GM12878 (cell line): ENCODE data around the gene ARHGAP6. TPM values are rescaled to one million over a fixed set of nuclear protein-coding genes. Genes with fewer than 3 reads are reported as not detected.

ENCODE experiments used
- ATAC-seq: fragments of 200-7000 bp; cut with Tn5 transposase; 3 replicates; pipeline ENCODE4 v1.9.1; 2020; ENCODE audit warnings: mild to moderate bottlenecking, moderate library complexity
- BruUV-seq: library from RNA; stranded (reverse); fragments of 400-500 nt; replicated peaks from 2 replicates; lab custom pipeline; 2021; lab: Mats Ljungman, UMichigan
- CTCF ChIA-PET: fragments of 300-600 bp; sonication (Branson Sonifier 250); formaldehyde crosslinking; extraction: SDS; loops from one replicate; lab custom pipeline; 2021; ENCODE audit warnings: inconsistent platforms; lab: Yijun Ruan, JAX
- POLR2A ChIA-PET: fragments of 350-600 bp; formaldehyde crosslinking; extraction: SDS; loops from one replicate; lab custom pipeline; 2021; ENCODE audit warnings: inconsistent platforms; lab: Charles Lee
- RAD21 ChIA-PET: fragments of 300-600 bp; sonication (Branson Sonifier 250); formaldehyde crosslinking; loops from one replicate; lab custom pipeline; 2023; ENCODE audit warnings: antibody characterized with exemption; ENCODE audit not compliant: unreplicated experiment; lab: Charles Lee
- SMC1A ChIA-PET: fragments of 300-600 bp; sonication (Branson Sonifier 250); formaldehyde crosslinking; loops from one replicate; lab custom pipeline; 2023; ENCODE audit not compliant: unreplicated experiment, uncharacterized antibody; lab: Charles Lee
- DNase-seq: peaks from one replicate; pipeline ENCODE4 v3.0.0-alpha.2; 2011; ENCODE audit warnings: low read depth, low spot score
- FAIRE-seq: peaks from 3 replicates; lab custom pipeline; 2011; peaks lifted over from hg19 to GRCh38; lab: Jason Lieb, UNC
- H2AFZ ChIP-seq: 2 replicates; pipeline ENCODE4 v1.6.0; 2011; ENCODE audit warnings: low read depth, low read length, control low read depth; ENCODE audit not compliant: control insufficient read depth
- H3K27ac ChIP-seq: 2 replicates; pipeline ENCODE4 v1.5.1; 2011; ENCODE audit warnings: control low read depth; ENCODE audit not compliant: control insufficient read depth, insufficient read depth
- H3K27me3 ChIP-seq, 2 experiments: replicated peaks in 1 of 2; 2 replicates each; pipeline versions ENCODE4 v1.6.0 to v1.6.1; 2011; ENCODE audit warnings: low read length in 1 of 2; ENCODE audit not compliant: control insufficient read depth in 2 of 2, insufficient read depth in 2 of 2
- H3K36me3 ChIP-seq, 2 experiments: 2 replicates each; pipeline ENCODE4 v1.5.1; 2011; ENCODE audit warnings: low read length in 1 of 2; ENCODE audit not compliant: control insufficient read depth in 2 of 2, insufficient read depth in 2 of 2
- H3K4me1 ChIP-seq: 2 replicates; pipeline ENCODE4 v1.6.1; 2011; ENCODE audit warnings: mild to moderate bottlenecking, low read length, moderate library complexity, mixed read lengths; ENCODE audit not compliant: control insufficient read depth, insufficient read depth
- H3K4me2 ChIP-seq: 2 replicates; pipeline ENCODE4 v1.6.0; 2011; ENCODE audit warnings: control low read depth; ENCODE audit not compliant: control insufficient read depth, insufficient read depth
- H3K4me3 ChIP-seq: fragments of 200-600 bp; sonication (generic); 2 replicates; pipeline ENCODE4 v1.5.1; 2016
- H3K79me2 ChIP-seq: 2 replicates; pipeline ENCODE4 v1.6.0; 2011; ENCODE audit warnings: low read length; ENCODE audit not compliant: control insufficient read depth, insufficient read depth
- H3K9ac ChIP-seq: 2 replicates; pipeline ENCODE4 v1.8.0; 2011; ENCODE audit warnings: low read length, control low read depth, mixed read lengths; ENCODE audit not compliant: control insufficient read depth, insufficient read depth
- H3K9me3 ChIP-seq: replicated peaks from 3 replicates; pipeline ENCODE4 v1.5.1; 2011; ENCODE audit warnings: mild to moderate bottlenecking, low read length; ENCODE audit not compliant: control insufficient read depth, insufficient read depth
- H4K20me1 ChIP-seq: 2 replicates; pipeline ENCODE4 v1.6.0; 2011; ENCODE audit not compliant: control insufficient read depth, insufficient read depth
- CHD2 ChIP-seq: IDR thresholded peaks from 2 replicates; pipeline ENCODE4 v1.6.1; 2011; ENCODE audit warnings: low read depth, low read length, improper control_type of control experiment, borderline replicate concordance
- ELK1 ChIP-seq: IDR thresholded peaks from 2 replicates; pipeline ENCODE4 v1.6.1; 2012; ENCODE audit warnings: low read depth, low read length, improper control_type of control experiment
- ETV6 ChIP-seq, 2 experiments: fragments of 450-650 bp in 1 of 2; IDR thresholded peaks in 1 of 2; conservative IDR thresholded peaks in 1 of 2; 2 replicates each; pipeline ENCODE4 v1.6.1; 2014; ENCODE audit warnings: antibody characterized with exemption in 1 of 2, borderline replicate concordance in 1 of 2, low read depth in 1 of 2, mild to moderate bottlenecking in 1 of 2, moderate library complexity in 1 of 2
- FOXM1 ChIP-seq: IDR thresholded peaks from 2 replicates; pipeline ENCODE4 v1.6.1; 2012; ENCODE audit warnings: low read depth, mild to moderate bottlenecking, inconsistent platforms, low read length, moderate library complexity
- HSF1 ChIP-seq: fragments of 150-350 bp; IDR thresholded peaks from 2 replicates; pipeline ENCODE4 v1.6.1; 2014; ENCODE audit warnings: mild to moderate bottlenecking, low read depth, low read length
- NBN ChIP-seq: fragments of 450-650 bp; IDR thresholded peaks from 2 replicates; pipeline ENCODE4 v1.6.1; 2016
- NFIC ChIP-seq: IDR thresholded peaks from 2 replicates; pipeline ENCODE4 v1.6.1; 2012; ENCODE audit warnings: low read depth, mild to moderate bottlenecking, inconsistent platforms, low read length, moderate library complexity
- PBX3 ChIP-seq: IDR thresholded peaks from 2 replicates; pipeline ENCODE4 v1.6.1; 2011; ENCODE audit warnings: mild to moderate bottlenecking, low read depth, low read length, moderate library complexity; ENCODE audit not compliant: insufficient replicate concordance
- PRDM15 ChIP-seq: fragments of 450-650 bp; formaldehyde crosslinking; IDR thresholded peaks from 2 replicates; pipeline ENCODE4 v1.4.0; 2020; ENCODE audit warnings: mild to moderate bottlenecking, moderate library complexity
- TCF12 ChIP-seq: IDR thresholded peaks from 2 replicates; pipeline ENCODE4 v1.6.1; 2011; ENCODE audit warnings: low read depth, mild to moderate bottlenecking, low read length
- ZNF592 ChIP-seq: fragments of 450-650 bp; IDR thresholded peaks from 2 replicates; pipeline ENCODE4 v1.6.1; 2017; ENCODE audit warnings: mild to moderate bottlenecking, moderate library complexity
- WGBS: methylation state at CpG from one replicate; pipeline ENCODE4 v1.1.6; 2016; ENCODE audit warnings: low lambda C conversion rate; ENCODE audit not compliant: insufficient replicate concordance, insufficient coverage; ENCODE audit errors: missing lambda C conversion rate; 5-methylcytosine and 5-hydroxymethylcytosine counted together
- in situ Hi-C: fragments of 300-500 bp; cut with MboI; formaldehyde crosslinking; loops from 9 replicates; pipeline ENCODE4 v1.14.3; 2018; ENCODE audit warnings: mixed read lengths
- intact Hi-C: fragments of 100-400 bp; cut with micrococcal nuclease; formaldehyde crosslinking; loops from one replicate; pipeline ENCODE4 v1.14.2; 2022; ENCODE audit not compliant: unreplicated experiment
- polyA plus RNA-seq, 11 experiments: library from polyadenylated mRNA; depleted of rRNA in 4 of 11; unstranded in 6 of 11; stranded (reverse) in 5 of 11; fragments of >200 nt; fragmentation: Nextera tagmentation in 4 of 11; fragmentation: Illumina TruSeq in 1 of 11; extraction: Ambion mirVana in 4 of 11; extraction: Trizol in 1 of 11; gene quantifications; 1 replicate in 1 of 11; 2 replicates in 10 of 11; pipeline versions ENCODE4 v1.2.1 to v1.2.3, GENCODE V29; 2011 to 2016; ENCODE audit warnings: inconsistent platforms in 2 of 11, missing spikeins in 2 of 11, low read depth in 1 of 11
- total RNA-seq, 4 experiments: library from RNA; depleted of rRNA in 3 of 4; stranded (reverse); fragments of >200 nt in 3 of 4; fragmentation: Illumina TruSeq in 1 of 4; extraction: Trizol in 1 of 4; gene quantifications; 2 replicates each; pipeline versions ENCODE4 v1.2.1 to v1.2.3, GENCODE V29; 2013 to 2021

The ARHGAP6 gene
- total and polyA plus RNA-seq, 10 of the 15 experiments (the other 5 are each of a cell fraction or from before 2014, with no cell fraction given): 0.20 to 1.8 (median 0.76) TPM

DNA sequence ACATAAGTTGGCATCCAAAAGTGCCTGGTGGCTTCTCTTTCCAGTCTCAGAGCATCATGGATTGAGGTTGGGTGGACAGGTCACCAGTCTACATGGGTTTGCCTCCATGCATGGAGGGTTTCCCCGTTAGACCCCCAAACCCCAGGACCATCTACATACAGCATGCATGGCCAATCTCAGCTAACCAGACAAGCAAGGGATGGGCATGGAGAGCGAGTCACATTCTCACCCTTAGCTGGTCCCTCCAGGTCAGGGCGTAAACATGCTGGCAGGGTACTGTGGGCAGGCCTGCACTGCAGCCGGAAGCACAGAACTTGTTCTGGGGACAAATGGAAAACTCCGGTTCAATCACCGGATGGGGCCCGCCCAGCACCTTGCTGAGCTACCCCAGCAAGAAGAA lies 517.3 kb downstream of the ARHGAP6 start:
- FAIRE-seq (no peak), DNase-seq (no peak), ATAC-seq (no peak)
- Histone ChIP-seq H3K27me3 (no peaks in the 10 kb centered on the region), H3K9me3 (no peaks in the 10 kb centered on the region), H3K4me1 (no peaks in the 10 kb centered on the region), H3K4me3 (no peak overlapping the region), H3K9ac (no peak overlapping the region), H4K20me1 (no peaks in the 10 kb centered on the region), H3K36me3 (no peaks in the 10 kb centered on the region), H3K4me2 (no peak overlapping the region), H3K27ac (no peak overlapping the region), H3K79me2 (no peaks in the 10 kb centered on the region), H2AFZ (no peak overlapping the region)
- ChIA-PET SMC1A (interaction anchor here (1.6 to 1.9 kb wide), 2 partner anchors 34 to 383 kb away, joined by 8 to 9 read pairs; no protein-coding TSS in a partner anchor), RAD21 (no interaction called here), POLR2A (no interaction called here), CTCF (interaction anchor here (1.1 to 2.1 kb wide), 2 partner anchors 9 to 12 kb away, joined by 4 to 7 read pairs; no protein-coding TSS in a partner anchor)
- intact Hi-C loops: no loop called here
- BruUV-seq: no TSS peak
- in situ Hi-C loops: loop anchor here (5.0 to 10.0 kb wide), 2 partner anchors 384 to 626 kb away; no protein-coding TSS in a partner anchor
- 42% methylated on average over 7 of the region's 7 CpGs for WGBS
- no peak for TF ChIP-seq NFIC
- no peak for TF ChIP-seq ETV6 (conservative IDR thresholded peaks at IDR 0.05 in 1 of 2, IDR thresholded peaks at IDR 0.05 in 1 of 2; ENCODE audit: borderline replicate concordance in 1 of 2, low read depth in 1 of 2)
- no peak for TF ChIP-seq NBN
- no peak for TF ChIP-seq TCF12
- TF ChIP-seq HSF1: no peak
- no peak for TF ChIP-seq PBX3
- no peak for TF ChIP-seq CHD2
- no peak for TF ChIP-seq FOXM1
- no peak for TF ChIP-seq ZNF592
- no peak for TF ChIP-seq ELK1
- no peak for TF ChIP-seq PRDM15 (CRISPR knock-in tag)
